Heart right ventricle (tissue), 16 donors: ENCODE results near the gene ANO2. TPM values are rescaled to one million over a fixed set of nuclear protein-coding genes. Genes with fewer than 3 reads are reported as not detected.
"Not testable (repeated sequence)": the region's sequence is repeated elsewhere in the genome, so short reads cannot be mapped to it uniquely, and the experiment has no call there.

Experiments
- ATAC-seq, 8 donors: fragments of 200-7000 bp; cut with Tn5 transposase; one replicate each; pipeline ENCODE4 v1.9.1; 2020; ENCODE audit warnings: mild to moderate bottlenecking in 8 of 8, moderate library complexity in 8 of 8, moderate number of reproducible peaks in 1 of 8
- DNase-seq, 2 donors: peaks; one replicate each; pipeline ENCODE4 v3.0.0-alpha.2; 2020
- H3K27ac ChIP-seq, 10 donors: fragments of 200-600 bp; sonication (generic) in 2 of 10; one replicate each; pipeline versions ENCODE4 v1.5.0 to v1.8.0; 2020 to 2022; ENCODE audit warnings: mild to moderate bottlenecking in 3 of 10
- H3K27me3 ChIP-seq, 7 donors: fragments of 200-600 bp; one replicate each; pipeline ENCODE4 v1.8.0; 2021 to 2022; ENCODE audit warnings: mild to moderate bottlenecking in 2 of 7
- H3K36me3 ChIP-seq, 9 donors: fragments of 200-600 bp; sonication (generic) in 1 of 9; one replicate each; pipeline versions ENCODE4 v1.5.0 to v1.8.0; 2020 to 2022; ENCODE audit warnings: mild to moderate bottlenecking in 2 of 9
- H3K4me1 ChIP-seq, 9 donors: fragments of 200-600 bp; sonication (generic) in 1 of 9; one replicate each; pipeline versions ENCODE4 v1.5.0 to v1.8.0; 2020 to 2022; ENCODE audit warnings: mild to moderate bottlenecking in 4 of 9
- H3K4me3 ChIP-seq, 10 donors: fragments of 200-600 bp; sonication (generic) in 2 of 10; one replicate each; pipeline versions ENCODE4 v1.5.0 to v1.8.0; 2020 to 2022; ENCODE audit warnings: mild to moderate bottlenecking in 7 of 10, moderate library complexity in 2 of 10
- H3K9me3 ChIP-seq, 11 donors: fragments of 200-600 bp in 10 of 11; sonication (generic) in 2 of 11; one replicate each; pipeline versions ENCODE4 v1.5.0 to v1.8.0; 2013 to 2022; ENCODE audit warnings: mild to moderate bottlenecking in 2 of 11, control low read depth in 1 of 11, moderate library complexity in 1 of 11
- CTCF ChIP-seq, 9 donors: fragments of 200-600 bp; sonication (generic) in 2 of 9; IDR thresholded peaks; one replicate each; pipeline versions ENCODE4 v1.5.0 to v1.8.0; 2021 to 2022; ENCODE audit warnings: antibody characterized with exemption in 9 of 9, mild to moderate bottlenecking in 5 of 9, moderate library complexity in 1 of 9
- WGBS, 2 donors: extraction: QIAGEN DNeasy Blood & Tissue Kit; methylation state at CpG; one replicate each; pipeline ENCODE4 v1.1.7; 2013; ENCODE audit warnings: inconsistent platforms in 1 of 2; 5-methylcytosine and 5-hydroxymethylcytosine counted together
- intact Hi-C, 10 donors: fragments of 100-400 bp; cut with DNase I; formaldehyde crosslinking; loops; one replicate each; pipeline versions ENCODE4 v1.11.1 to v1.14.2; 2022
- polyA plus RNA-seq, 2 donors: library from polyadenylated mRNA; stranded (reverse); fragments of 200-250 nt; gene quantifications; one replicate each; pipeline ENCODE4 v1.2.3, GENCODE V29; 2013
- total RNA-seq, 10 donors: library from RNA; stranded (reverse); fragmentation: NEBNext Ultra II Directional in 3 of 10; extraction: Animal tissue kit (Norgen Biotek cat#: 25700) in 3 of 10; gene quantifications; one replicate each; pipeline versions ENCODE4 v1.2.1 to v1.2.4, GENCODE V29; 2021 to 2023
- donor health status: Arrhythmogenic right ventricular cardiomyopathy.
- donor health status: ischemic (EF 13 %, LVEDD 7.1; RV severe dilation, severe dysfunction).
- donor health status: healthy with polysubstance abuse.
- donor health status: DM: no; HTN: yes; CAD: no.
- donor health status: DM: no; HTN: no; CAD: no.
- donor health status: ischemic (EF 25% LVEDD 6.9; RV normal size, moderate dysfunction).
- donor health status: ischemic (EF 25% LVEDD 5.7; RV mildly dilated, moderate dysfunction).
- donor health status: healthy.
- donor health status: DM: yes; HTN: yes; CAD: no.
- donor health status: Ischemic cardiomyopathy.
- donor health status: ischemic (EF 35%, LVEDD 5.7; RV mildly dilated, moderate dysfunction).
- donor health status: nonischemic (EF 11% LVEDD 7.7; RV severe dilation, severe dysfunction).
- donor health status: DM: yes; HTN: yes; CAD: no.
- donor health status: PGD.
- donor health status: ischemic (EF 29% LVEDD 5.4; RV normal size, mild dysfunction).
- donor health status: nonischemic (EF 23%, LVEDD 6.1; RV moderate dilation, normal function).

The ANO2 gene
- total and polyA plus RNA-seq, 12 donors: 4.0 to 15.2 (median 12.0) TPM

- ATAC-seq (no peak), DNase-seq (no peak)
- Histone ChIP-seq H3K27me3 (peaks cover 0 to 5% (median 0%) of the 10 kb centered on the region in 7 donors), H3K36me3 (no peaks in the 10 kb centered on the region), H3K9me3 (no peaks in the 10 kb centered on the region), H3K27ac (no peak overlapping the region), H3K4me3 (no peak overlapping the region), H3K4me1 (peaks cover 0 to 4% (median 0%) of the 10 kb centered on the region in 9 donors)
- TF ChIP-seq CTCF (IDR thresholded peaks at IDR 0.05): no peak
- WGBS, 2 donors: 82 to 87% methylated on average over 4 of the region's 4 CpGs
- intact Hi-C loops: no loop called here
Observed at GRCh38 chr12:5665615-5666014, 279.4 kb downstream of the ANO2 start.

- WGBS, 2 donors: 80 to 84% methylated on average over 8 of the region's 8 CpGs
- H3K4me3 ChIP-seq: no peak overlapping the region
- no peak overlapping the region for H3K27ac ChIP-seq
- H3K27me3 ChIP-seq: no peaks in the 10 kb centered on the region
- H3K9me3 ChIP-seq: no peaks in the 10 kb centered on the region
- intact Hi-C loops: no loop called here
- peak in 2 of 8 donors; percentile 29 to 52 for ATAC-seq
- no peak for TF ChIP-seq CTCF (IDR thresholded peaks at IDR 0.05)
- peak in 1 of 2 donors; percentile 11 for DNase-seq
- peaks cover 0 to 9% (median 0%) of the 10 kb centered on the region in 9 donors for H3K4me1 ChIP-seq
- H3K36me3 ChIP-seq: no peaks in the 10 kb centered on the region
Observed at GRCh38 chr12:5661811-5662210, 283.2 kb downstream of the ANO2 start.

GRCh38 chr12:5660238-5660637 lies 284.8 kb downstream of the ANO2 start:
- peaks cover 0 to 14% (median 0%) of the 10 kb centered on the region in 9 donors for H3K4me1 ChIP-seq
- no peak for ATAC-seq

GRCh38 chr12:5658339-5658941 lies 286.6 kb downstream of the ANO2 start:
- H3K36me3 ChIP-seq, ATAC-seq, H3K27me3 ChIP-seq, H3K27ac ChIP-seq, H3K9me3 ChIP-seq, H3K4me3 ChIP-seq, DNase-seq: not testable (repeated sequence)
- 96% methylated on average over 3 of the region's 3 CpGs for WGBS, 2 donors
- H3K4me1 ChIP-seq: peaks cover 0 to 14% (median 0%) of the 10 kb centered on the region in 9 donors
- intact Hi-C loops: loop anchor here in 2 of 10 donors (10.0 kb wide), 2 partner anchors 224 to 234 kb away; partner anchors contain the start of gene NTF3 (in 1 of the 2)

More at GRCh38 chr12:5660238-5660637, 284.8 kb downstream of the ANO2 start:
- Histone ChIP-seq H3K27ac (no peak overlapping the region), H3K9me3 (no peaks in the 10 kb centered on the region), H3K36me3 (no peaks in the 10 kb centered on the region), H3K27me3 (peaks cover 0 to 3% (median 0%) of the 10 kb centered on the region in 7 donors), H3K4me3 (no peak overlapping the region)
- TF ChIP-seq CTCF (IDR thresholded peaks at IDR 0.05): no peak
- WGBS, 2 donors: 74 to 82% methylated on average over 6 of the region's 6 CpGs
- intact Hi-C loops: no loop called here
- DNase-seq: no peak

- no peak overlapping the region for H3K27ac ChIP-seq
- 80% methylated on average over 4 of the region's 4 CpGs for WGBS, 2 donors
- peaks cover 0 to 9% (median 0%) of the 10 kb centered on the region in 7 donors for H3K27me3 ChIP-seq
- H3K4me3 ChIP-seq: no peak overlapping the region
- H3K9me3 ChIP-seq: peaks cover 0 to 3% (median 0%) of the 10 kb centered on the region in 11 donors
- DNase-seq: no peak
- intact Hi-C loops: loop anchor here in 2 of 10 donors (10.0 kb wide), 2 partner anchors 222 to 232 kb away; partner anchors contain the start of gene NTF3 (in 1 of the 2)
- ATAC-seq: no peak
- TF ChIP-seq CTCF (IDR thresholded peaks at IDR 0.05): no peak
- peaks cover 0 to 14% (median 0%) of the 10 kb centered on the region in 9 donors for H3K4me1 ChIP-seq
- H3K36me3 ChIP-seq: no peaks in the 10 kb centered on the region
Observed at GRCh38 chr12:5656836-5657235, 288.2 kb downstream of the ANO2 start.
